Measurements from ENCODE around the gene C11orf24.

- TF ChIP-seq CTCF (IDR thresholded peaks at IDR 0.05) (no peak), EP300 (IDR thresholded peaks at IDR 0.05) (no peak)
Measured at GRCh38 chr11:68214173-68215086, 57.3 kb downstream of the C11orf24 start.
